Sigmoid colon (tissue), 4 donors: ENCODE results near the gene PHETA1.

ENCODE experiments used
- CTCF ChIP-seq, 4 experiments: fragments of 450-650 bp in 3 of 4; fragments of 200-600 bp in 1 of 4; IDR thresholded peaks; one replicate each; pipeline ENCODE4 v1.5.1; 2016 to 2019; ENCODE audit warnings: antibody characterized with exemption in 4 of 4, mild to moderate bottlenecking in 3 of 4, moderate library complexity in 2 of 4
- EP300 ChIP-seq, 4 donors: sonication (generic); formaldehyde crosslinking; IDR thresholded peaks; one replicate each; pipeline ENCODE4 v1.6.1; 2017; ENCODE audit warnings: antibody characterized with exemption in 4 of 4
- POLR2A ChIP-seq, 2 donors: fragments of 450-650 bp; IDR thresholded peaks; one replicate each; pipeline ENCODE4 v1.6.1; 2016; ENCODE audit warnings: antibody characterized with exemption in 2 of 2, mild to moderate bottlenecking in 2 of 2, moderate library complexity in 2 of 2

- TF ChIP-seq EP300 (IDR thresholded peaks at IDR 0.05) (no peak), POLR2A (IDR thresholded peaks at IDR 0.05) (no peak), CTCF (IDR thresholded peaks at IDR 0.05) (no peak)
Observed at GRCh38 chr12:111418594-111418880, 49.6 kb upstream of the PHETA1 start.
